Activated naive CD4-positive, alpha-beta T cell treated with anti-CD3 and anti-CD28 coated beads, Interleukin-2, amount 10 ng/mL, durations not matched to agents 7 days and 5 days (primary cell): ENCODE results near the gene SSX2IP.

Experiments used
- CTCF ChIA-PET: fragments of 350-600 bp; sonication (Branson Sonifier 250); formaldehyde crosslinking; loops from one replicate; lab custom pipeline; 2021; ENCODE audit warnings: antibody characterized with exemption; lab: Charles Lee
- DNase-seq: peaks from one replicate; pipeline ENCODE4 v3.0.0-alpha.2; 2020
- H3K27ac Mint-ChIP-seq: one replicate; pipeline ENCODE4 v1.8.0; 2021; ENCODE audit warnings: mild to moderate bottlenecking, moderate library complexity, mixed read lengths
- H3K27me3 Mint-ChIP-seq: one replicate; pipeline ENCODE4 v1.8.0; 2021; ENCODE audit warnings: mild to moderate bottlenecking, mixed read lengths
- H3K36me3 Mint-ChIP-seq: one replicate; pipeline ENCODE4 v1.8.0; 2021; ENCODE audit warnings: mixed read lengths
- H3K4me1 Mint-ChIP-seq: one replicate; pipeline ENCODE4 v1.8.0; 2021; ENCODE audit warnings: mixed read lengths
- H3K4me3 Mint-ChIP-seq: one replicate; pipeline ENCODE4 v1.8.0; 2021; ENCODE audit warnings: mild to moderate bottlenecking, moderate library complexity, mixed read lengths
- H3K9me3 Mint-ChIP-seq: one replicate; pipeline ENCODE4 v1.8.0; 2021; ENCODE audit warnings: mixed read lengths

SSX2IP gene

DNA sequence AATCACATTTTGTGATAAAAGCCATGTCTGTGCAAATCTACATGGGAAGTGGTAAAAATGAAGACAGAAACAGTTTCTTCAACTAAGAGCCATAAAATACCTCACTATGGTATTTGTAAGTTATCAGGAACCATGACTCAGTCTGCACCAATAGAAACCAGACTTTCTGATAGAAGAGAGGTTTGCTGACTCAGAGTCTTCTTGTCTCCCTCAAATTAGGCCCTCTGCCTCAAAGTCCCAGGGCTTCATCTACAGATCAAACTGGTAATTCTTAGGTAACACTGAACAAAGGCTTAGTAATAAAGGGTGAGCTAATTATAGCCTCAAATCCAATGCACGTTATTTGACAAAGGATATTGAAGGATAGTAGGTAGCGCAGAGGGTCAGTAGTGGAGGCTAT, 30.9 kb upstream of the SSX2IP start:
- H3K27me3 Mint-ChIP-seq, result peaks cover 22% of the 10 kb centered on the region
- no peak for DNase-seq
- CTCF ChIA-PET, result interaction anchor here (2.2 kb wide), 1 partner anchor 33 kb away, joined by 4 read pairs; no protein-coding TSS in a partner anchor
- no peaks in the 10 kb centered on the region for H3K9me3 Mint-ChIP-seq
- H3K27ac Mint-ChIP-seq, result no peak overlapping the region
- H3K4me3 Mint-ChIP-seq, result no peak overlapping the region
- H3K36me3 Mint-ChIP-seq, result no peaks in the 10 kb centered on the region
- H3K4me1 Mint-ChIP-seq, result no peaks in the 10 kb centered on the region

DNA sequence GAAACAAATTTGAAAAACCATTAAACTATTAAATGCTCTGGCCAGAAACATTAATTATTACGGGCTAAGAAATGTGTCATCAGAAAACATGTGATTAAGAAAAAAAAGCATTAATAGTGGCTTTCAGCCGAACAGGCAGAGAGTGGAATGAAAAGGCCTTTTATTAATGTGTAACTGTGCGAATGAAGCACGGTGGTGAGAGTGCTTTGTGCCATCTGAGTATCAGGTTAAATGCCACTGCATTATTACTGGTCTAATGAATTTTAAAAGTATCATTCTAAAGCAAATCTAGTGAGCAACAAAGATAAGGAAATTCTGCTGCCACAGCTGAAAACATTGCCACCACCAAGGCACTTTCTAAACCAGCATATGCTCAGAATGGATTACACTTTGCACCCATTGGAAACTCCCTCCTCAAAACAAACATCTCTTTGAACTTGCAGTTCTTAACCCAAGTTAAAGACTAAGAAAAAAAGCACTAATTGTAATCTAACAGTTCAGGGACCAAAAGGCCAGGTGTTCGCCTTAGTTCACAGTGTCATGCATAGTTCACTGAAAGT, 30.0 kb upstream of the SSX2IP start:
- Mint-ChIP-seq H3K27ac (no peak overlapping the region), H3K4me1 (no peaks in the 10 kb centered on the region), H3K4me3 (no peak overlapping the region), H3K9me3 (no peaks in the 10 kb centered on the region), H3K27me3 (peaks cover 17% of the 10 kb centered on the region), H3K36me3 (no peaks in the 10 kb centered on the region)
- CTCF ChIA-PET, result no interaction called here
- DNase-seq, result no peak

DNA sequence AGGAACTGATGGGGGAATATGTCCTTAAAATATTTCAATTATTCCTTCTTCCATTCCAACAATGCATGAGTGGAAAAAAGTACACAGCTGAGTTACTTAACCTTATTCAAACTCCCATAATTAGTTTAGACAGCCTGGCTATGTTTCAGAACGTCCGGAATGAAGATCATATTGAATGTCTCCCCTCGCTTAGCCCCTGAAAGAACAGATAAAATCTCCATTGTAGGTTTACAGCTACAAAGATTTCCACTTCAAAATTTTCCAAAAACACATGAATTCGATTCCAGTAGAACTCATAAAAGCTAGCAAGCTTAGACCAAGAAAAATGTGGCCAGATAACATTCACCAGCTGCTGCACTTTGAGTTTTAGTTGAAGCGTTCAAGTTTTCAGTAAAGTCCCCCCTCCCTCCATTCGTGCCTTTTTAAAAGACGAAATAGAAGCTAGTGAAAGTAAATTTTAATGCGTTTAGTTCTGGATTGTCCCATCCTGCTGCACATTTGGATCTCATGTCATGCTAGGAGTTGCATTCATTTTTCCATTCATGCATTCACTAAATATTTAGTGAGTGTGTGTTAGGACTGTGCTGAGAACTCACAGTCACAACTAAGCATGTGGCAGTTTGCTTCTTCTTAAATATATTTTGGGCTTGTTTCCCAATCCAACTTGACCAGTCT, 29.4 kb upstream of the SSX2IP start:
- H3K27me3 Mint-ChIP-seq, result peaks cover 17% of the 10 kb centered on the region
- H3K4me1 Mint-ChIP-seq, result no peaks in the 10 kb centered on the region
- DNase-seq, result no peak
- no peak overlapping the region for H3K4me3 Mint-ChIP-seq
- no peak overlapping the region for H3K27ac Mint-ChIP-seq
- no peaks in the 10 kb centered on the region for H3K36me3 Mint-ChIP-seq
- H3K9me3 Mint-ChIP-seq, result no peaks in the 10 kb centered on the region
- CTCF ChIA-PET, result interaction anchor here (1.0 kb wide), 1 partner anchor 99 kb away, joined by 3 read pairs; no protein-coding TSS in a partner anchor

DNA sequence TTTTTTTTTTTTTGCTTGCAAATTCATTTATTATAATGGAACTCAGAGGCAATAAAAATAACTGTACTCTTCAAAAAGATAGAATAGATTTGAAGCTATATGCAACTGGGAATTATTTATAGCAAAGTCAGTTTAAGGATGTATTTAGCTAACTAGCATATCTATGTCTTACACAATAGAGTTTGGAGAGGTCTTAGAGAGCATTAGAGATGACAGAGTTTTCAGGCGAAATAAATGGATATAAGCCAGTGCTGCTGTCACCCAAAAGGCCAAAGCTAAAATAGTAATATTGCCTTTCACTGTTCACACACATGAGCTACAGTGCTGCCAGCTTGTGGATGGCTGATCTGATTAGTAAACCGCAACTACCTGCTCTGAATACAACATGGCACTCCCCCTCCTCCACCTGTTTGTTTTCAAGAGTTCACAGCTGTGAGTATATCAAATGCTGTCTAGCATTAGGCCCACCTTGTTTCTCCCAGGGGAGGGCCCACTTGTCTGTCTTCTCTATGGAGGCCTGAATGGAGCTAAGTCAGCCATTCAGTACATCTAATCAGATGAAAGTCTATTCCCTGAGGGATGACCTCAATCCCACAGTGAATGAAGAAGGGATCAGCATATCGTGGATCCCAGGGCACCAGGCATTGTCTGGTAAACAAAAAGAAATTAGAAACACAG, 25.2 kb upstream of the SSX2IP start:
- CTCF ChIA-PET, result interaction anchor here (1.2 to 2.6 kb wide), 2 partner anchors 9 to 38 kb away, joined by 4 to 12 read pairs; no protein-coding TSS in a partner anchor
- no peaks in the 10 kb centered on the region for H3K4me1 Mint-ChIP-seq
- H3K27me3 Mint-ChIP-seq, result peaks cover 6% of the 10 kb centered on the region
- no peaks in the 10 kb centered on the region for H3K36me3 Mint-ChIP-seq
- H3K27ac Mint-ChIP-seq, result no peak overlapping the region
- H3K9me3 Mint-ChIP-seq, result no peaks in the 10 kb centered on the region
- no peak overlapping the region for H3K4me3 Mint-ChIP-seq
- no peak for DNase-seq

DNA sequence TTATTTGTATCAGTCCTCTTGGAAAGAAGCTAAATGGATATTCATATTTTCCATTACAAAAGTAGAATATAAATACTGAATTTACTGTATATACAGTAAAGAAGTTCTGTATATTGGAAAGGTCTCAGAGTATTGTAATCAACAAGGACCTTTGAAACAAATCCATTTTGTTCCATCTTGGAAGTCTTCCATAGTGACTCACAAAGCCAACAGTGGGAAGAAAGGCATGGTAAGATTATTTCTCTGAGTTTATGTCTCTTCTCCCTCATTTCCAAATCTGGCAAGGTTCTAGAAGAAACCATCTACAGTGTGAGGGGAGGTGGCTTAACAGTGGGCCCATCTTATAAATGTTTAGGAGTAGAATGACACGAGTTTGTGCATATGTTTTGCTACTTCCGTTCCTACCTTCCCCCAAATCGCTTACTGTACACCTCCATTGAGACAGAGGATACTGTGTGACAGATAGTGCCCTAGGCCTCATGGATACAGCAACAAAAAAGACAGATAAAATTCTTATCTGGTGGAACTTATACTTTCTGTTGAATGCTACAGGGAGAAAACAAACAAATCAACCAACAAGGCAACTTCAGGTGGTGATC, 22.1 kb upstream of the SSX2IP start:
- no peak for DNase-seq
- Mint-ChIP-seq H3K27ac (no peak overlapping the region), H3K36me3 (no peaks in the 10 kb centered on the region), H3K9me3 (no peaks in the 10 kb centered on the region), H3K27me3 (peaks cover 11% of the 10 kb centered on the region), H3K4me3 (no peak overlapping the region), H3K4me1 (no peaks in the 10 kb centered on the region)
- CTCF ChIA-PET, result interaction anchor here (1.3 to 1.4 kb wide), 2 partner anchors 10 to 12 kb away, joined by 5 to 6 read pairs; no protein-coding TSS in a partner anchor

DNA sequence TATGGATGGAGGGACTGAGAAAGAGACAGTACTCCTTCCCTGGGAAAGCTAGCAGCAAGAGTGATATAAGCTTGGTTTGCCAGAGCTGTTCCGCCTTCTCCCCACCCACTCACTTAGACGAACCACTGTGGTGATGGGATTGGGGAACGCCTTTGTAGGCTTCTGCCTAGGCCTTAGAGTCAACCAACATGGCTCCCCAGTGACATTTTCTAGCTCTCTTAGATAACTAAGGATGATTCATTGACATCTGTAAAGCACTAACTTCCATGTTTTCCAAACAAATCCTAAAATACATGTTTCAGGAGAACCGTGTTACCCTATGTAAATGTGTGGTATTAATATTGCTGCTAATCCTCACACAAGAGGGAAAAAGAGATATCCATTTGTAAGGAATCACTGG, 21.6 kb upstream of the SSX2IP start:
- DNase-seq, result no peak
- Mint-ChIP-seq H3K4me1 (no peaks in the 10 kb centered on the region), H3K27ac (no peak overlapping the region), H3K4me3 (no peak overlapping the region), H3K27me3 (peaks cover 11% of the 10 kb centered on the region), H3K9me3 (no peaks in the 10 kb centered on the region), H3K36me3 (no peaks in the 10 kb centered on the region)
- CTCF ChIA-PET, result interaction anchor here (1.3 to 1.4 kb wide), 2 partner anchors 10 to 13 kb away, joined by 5 to 6 read pairs; no protein-coding TSS in a partner anchor

DNA sequence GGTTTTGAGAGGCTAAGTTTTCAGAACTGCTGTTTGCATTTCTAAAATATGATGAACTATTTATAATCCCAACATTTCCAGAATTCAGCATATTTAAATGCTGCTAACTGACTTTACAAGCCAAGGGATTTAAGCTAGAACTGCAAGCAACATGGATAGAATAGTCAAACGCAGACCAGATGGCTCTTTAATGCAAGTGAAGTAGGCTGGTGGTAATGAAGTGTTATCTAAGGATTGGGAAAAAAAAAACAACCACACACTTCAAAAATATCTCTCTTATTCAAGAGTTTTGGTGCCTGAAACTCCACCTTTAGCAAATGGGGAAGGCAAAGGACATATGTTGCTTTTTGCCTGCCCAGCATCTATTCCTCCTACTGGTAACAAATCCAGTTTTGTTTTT, 20.9 kb upstream of the SSX2IP start:
- CTCF ChIA-PET, result interaction anchor here (1.3 to 1.4 kb wide), 2 partner anchors 9 to 13 kb away, joined by 5 to 6 read pairs; no protein-coding TSS in a partner anchor
- no peaks in the 10 kb centered on the region for H3K36me3 Mint-ChIP-seq

DNA sequence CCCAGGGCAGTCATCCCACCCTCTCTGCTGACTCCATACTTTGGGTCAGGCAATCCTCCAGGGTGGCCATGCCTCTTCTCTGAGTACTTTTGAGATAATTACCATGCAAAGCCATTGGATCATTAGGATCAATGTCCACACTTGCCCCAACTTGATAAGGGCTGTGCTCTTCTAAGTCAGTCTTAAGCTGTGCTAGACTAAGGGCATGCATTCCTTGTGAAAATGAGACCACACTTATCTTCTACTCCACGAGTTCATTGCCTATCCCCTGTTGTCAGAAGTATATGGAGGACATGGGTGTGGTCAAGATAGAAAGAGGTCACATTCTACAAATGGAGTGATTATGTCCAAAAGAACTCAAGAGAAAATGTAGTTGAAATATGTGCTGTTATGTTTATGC, 18.9 kb upstream of the SSX2IP start:
- CTCF ChIA-PET, result no interaction called here
- Mint-ChIP-seq H3K4me1 (no peaks in the 10 kb centered on the region), H3K36me3 (no peaks in the 10 kb centered on the region), H3K27ac (no peak overlapping the region), H3K9me3 (no peaks in the 10 kb centered on the region), H3K27me3 (peaks cover 11% of the 10 kb centered on the region), H3K4me3 (no peak overlapping the region)
- DNase-seq, result no peak

More for the DNA sequence above, 20.9 kb upstream of the SSX2IP start:
- DNase-seq, result no peak
- H3K27ac Mint-ChIP-seq, result no peak overlapping the region
- peaks cover 11% of the 10 kb centered on the region for H3K27me3 Mint-ChIP-seq
- H3K4me3 Mint-ChIP-seq, result no peak overlapping the region
- no peaks in the 10 kb centered on the region for H3K4me1 Mint-ChIP-seq
- no peaks in the 10 kb centered on the region for H3K9me3 Mint-ChIP-seq

DNA sequence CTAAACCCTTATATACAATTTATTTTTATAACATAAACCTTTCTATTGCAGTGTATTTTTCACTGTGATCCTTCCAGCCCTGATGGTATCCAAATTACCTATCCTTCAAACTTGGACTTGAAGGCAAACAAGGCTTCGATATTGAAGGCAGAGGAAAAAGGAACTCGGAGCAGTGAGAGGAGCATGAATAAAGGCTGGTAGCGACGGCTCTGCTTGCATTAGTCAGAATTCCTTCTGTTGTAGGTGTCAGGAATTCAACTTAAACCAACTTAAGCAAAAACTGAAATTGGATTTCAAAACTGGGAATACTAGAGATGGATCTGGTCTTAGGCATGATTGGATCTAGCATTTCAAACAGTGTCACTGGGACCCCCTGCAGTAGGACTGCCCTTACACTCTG, 17.8 kb upstream of the SSX2IP start:
- no peaks in the 10 kb centered on the region for H3K36me3 Mint-ChIP-seq
- H3K9me3 Mint-ChIP-seq, result no peaks in the 10 kb centered on the region
- CTCF ChIA-PET, result interaction anchor here (0.6 kb wide), 1 partner anchor 522 kb away, joined by 4 read pairs; no protein-coding TSS in a partner anchor
- no peak for DNase-seq
- H3K27ac Mint-ChIP-seq, result no peak overlapping the region
- H3K27me3 Mint-ChIP-seq, result peaks cover 14% of the 10 kb centered on the region
- no peak overlapping the region for H3K4me3 Mint-ChIP-seq
- no peaks in the 10 kb centered on the region for H3K4me1 Mint-ChIP-seq

DNA sequence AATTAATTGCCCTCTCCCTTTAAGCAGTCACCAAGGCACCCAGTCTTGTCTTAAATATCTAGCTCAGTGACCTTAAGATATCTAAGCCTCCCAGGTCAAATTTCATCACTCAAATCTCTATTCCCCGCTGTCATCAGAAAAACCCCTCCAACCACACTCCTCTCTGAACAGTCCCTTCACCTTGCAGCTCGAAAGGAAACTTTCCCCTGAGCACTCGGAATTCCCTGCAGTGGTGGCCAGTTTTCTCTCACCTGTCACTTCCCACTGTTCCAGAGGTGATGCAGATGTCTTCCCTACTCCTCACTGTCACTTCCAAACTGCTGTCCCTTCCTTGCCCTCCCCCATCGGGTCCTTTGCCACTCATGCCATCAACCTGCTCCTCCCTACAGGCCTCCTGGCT, 15.3 kb upstream of the SSX2IP start:
- Mint-ChIP-seq H3K27ac (no peak overlapping the region), H3K27me3 (peaks cover 20% of the 10 kb centered on the region), H3K4me1 (no peaks in the 10 kb centered on the region), H3K36me3 (no peaks in the 10 kb centered on the region), H3K9me3 (no peaks in the 10 kb centered on the region), H3K4me3 (no peak overlapping the region)
- CTCF ChIA-PET, result no interaction called here
- no peak for DNase-seq

DNA sequence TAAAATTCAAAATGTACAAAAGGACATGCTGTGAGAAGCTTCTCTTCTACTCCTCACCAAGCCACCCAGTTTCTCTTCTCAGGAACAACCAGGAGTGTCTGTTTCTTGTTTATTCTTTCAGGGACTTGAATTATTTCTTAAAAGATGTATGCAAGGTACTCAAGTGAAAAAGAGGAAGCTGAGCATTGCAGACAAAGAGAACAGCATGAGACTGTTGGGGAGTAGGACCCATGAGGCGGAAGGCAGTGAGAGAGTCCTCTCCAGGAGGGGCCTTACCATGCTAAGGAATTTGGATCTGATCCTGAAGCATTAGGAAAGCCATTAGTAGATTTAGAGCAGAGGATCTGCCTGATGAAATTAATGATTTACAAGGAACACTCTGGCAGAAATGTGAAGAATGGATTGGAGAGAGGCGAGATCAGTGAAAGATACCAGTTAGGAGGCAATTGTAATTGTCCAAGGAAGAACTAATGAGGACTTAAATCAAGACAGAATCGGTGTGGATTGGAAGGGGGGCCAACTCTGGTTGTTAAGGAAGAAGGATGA, 14.7 kb upstream of the SSX2IP start:
- Mint-ChIP-seq H3K36me3 (no peaks in the 10 kb centered on the region), H3K4me3 (no peak overlapping the region), H3K9me3 (no peaks in the 10 kb centered on the region), H3K27ac (no peak overlapping the region), H3K4me1 (no peaks in the 10 kb centered on the region), H3K27me3 (peaks cover 20% of the 10 kb centered on the region)
- no peak for DNase-seq
- CTCF ChIA-PET, result no interaction called here

DNA sequence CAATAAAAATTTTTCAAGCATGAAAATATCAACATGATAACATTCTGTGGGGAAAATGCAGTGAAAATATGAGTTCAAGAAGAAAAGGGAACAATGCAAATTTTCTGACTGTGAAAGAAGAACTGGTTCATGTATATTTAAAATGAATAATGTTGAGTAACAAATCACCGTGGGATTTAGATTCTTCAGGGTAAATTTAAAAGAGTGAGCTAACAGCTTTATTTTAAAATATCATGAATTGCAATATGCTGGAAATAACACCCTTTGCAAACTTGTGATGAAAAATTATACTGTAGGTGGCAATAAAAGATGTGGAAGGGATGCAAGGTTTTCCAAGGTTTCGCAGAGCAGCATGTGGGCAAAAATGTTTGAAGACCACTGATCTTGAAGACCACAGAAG, 13.2 kb upstream of the SSX2IP start:
- CTCF ChIA-PET, result no interaction called here
- no peak for DNase-seq
- Mint-ChIP-seq H3K9me3 (no peaks in the 10 kb centered on the region), H3K27ac (no peak overlapping the region), H3K4me1 (no peaks in the 10 kb centered on the region), H3K36me3 (no peaks in the 10 kb centered on the region), H3K27me3 (peaks cover 14% of the 10 kb centered on the region), H3K4me3 (no peak overlapping the region)

DNA sequence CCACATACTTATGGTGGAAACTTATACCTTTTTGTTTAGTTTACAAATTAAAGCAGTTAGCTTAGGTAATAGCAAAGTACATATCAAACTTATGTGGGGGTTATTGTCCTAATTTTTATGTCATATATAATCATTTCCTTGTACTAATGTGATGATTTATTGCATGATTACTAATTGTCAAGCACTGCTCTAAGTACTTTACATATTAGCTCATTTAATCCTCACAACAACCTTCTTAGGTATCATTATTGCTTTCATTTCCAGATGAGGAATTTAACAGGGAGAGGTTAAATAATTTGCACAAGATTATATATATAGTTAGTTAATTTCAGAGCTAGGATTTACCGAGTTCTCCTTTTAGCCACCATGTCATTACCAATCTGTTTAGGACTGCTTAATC, 11.9 kb upstream of the SSX2IP start:
- CTCF ChIA-PET, result interaction anchor here (1.0 to 1.4 kb wide), 2 partner anchors 9 to 10 kb away, joined by 4 to 5 read pairs; no protein-coding TSS in a partner anchor
- no peak overlapping the region for H3K27ac Mint-ChIP-seq
- H3K4me1 Mint-ChIP-seq, result no peaks in the 10 kb centered on the region
- H3K4me3 Mint-ChIP-seq, result no peak overlapping the region
- DNase-seq, result no peak
- no peaks in the 10 kb centered on the region for H3K9me3 Mint-ChIP-seq
- H3K36me3 Mint-ChIP-seq, result no peaks in the 10 kb centered on the region
- peaks cover 10% of the 10 kb centered on the region for H3K27me3 Mint-ChIP-seq

DNA sequence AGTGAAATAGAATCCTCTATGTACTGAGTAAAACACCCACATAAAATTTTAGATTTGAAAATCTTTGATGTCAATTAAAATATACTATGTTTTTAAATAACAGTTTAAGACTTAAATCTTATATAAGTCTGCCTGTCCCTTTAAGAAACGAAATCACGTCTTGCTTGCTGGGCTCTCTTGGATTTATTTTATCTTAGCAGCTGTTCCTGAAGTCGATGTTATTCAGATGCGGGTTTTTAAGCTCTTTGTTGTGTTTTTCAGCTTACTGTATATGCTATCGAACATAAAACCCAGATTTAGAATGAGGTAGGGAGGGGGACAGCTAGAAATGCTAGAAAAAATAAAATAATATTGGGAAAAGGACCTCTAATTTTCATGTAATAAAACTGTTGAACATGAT, 11.1 kb upstream of the SSX2IP start:
- Mint-ChIP-seq H3K9me3 (no peaks in the 10 kb centered on the region), H3K4me1 (no peaks in the 10 kb centered on the region), H3K36me3 (no peaks in the 10 kb centered on the region), H3K27me3 (peaks cover 13% of the 10 kb centered on the region), H3K4me3 (no peak overlapping the region), H3K27ac (no peak overlapping the region)
- no peak for DNase-seq
- CTCF ChIA-PET, result interaction anchor here (1.4 kb wide), 1 partner anchor 8 kb away, joined by 4 read pairs; no protein-coding TSS in a partner anchor
